T47D (cell line): Measurements from ENCODE around the gene LCNL1.

Experiments
- DNase-seq, 2 experiments: peaks; one replicate each; pipeline versions ENCODE4 v3.0.0 to v3.0.0-alpha.2; 2011 to 2012; ENCODE audit warnings: low read depth in 1 of 2, low spot score in 1 of 2
- JUND ChIP-seq: IDR thresholded peaks from 2 replicates; pipeline ENCODE4 v1.6.1; 2012; ENCODE audit warnings: low read depth
- in situ Hi-C: cut with HindIII; loops from 2 replicates; pipeline ENCODE4 v1.10.0; 2016; ENCODE audit warnings: low sequenced_read_pairs, low pct_unique_long_range_greater_than_20kb

Gene LCNL1

DNA sequence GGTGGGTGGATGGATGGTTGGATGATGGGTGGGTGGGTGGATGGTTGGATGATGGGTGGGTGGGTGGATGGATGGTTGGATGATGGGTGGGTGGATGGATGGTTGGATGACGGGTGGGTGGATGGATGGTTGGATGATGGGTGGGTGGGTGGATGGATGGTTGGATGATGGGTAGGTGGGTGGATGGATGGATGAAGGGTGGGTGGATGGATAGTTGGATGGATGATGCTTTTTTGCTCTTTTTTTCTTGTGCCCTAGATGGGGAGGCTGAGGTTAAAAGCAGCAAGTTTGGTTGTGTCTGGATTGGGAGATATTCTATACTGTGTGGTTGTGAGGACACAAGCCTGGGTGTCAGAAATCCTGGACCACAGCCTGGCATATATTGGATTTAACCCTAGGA, 25.3 kb upstream of the LCNL1 start:
- DNase-seq = no peak
- TF ChIP-seq JUND = no peak
- in situ Hi-C loops = no loop called here

DNA sequence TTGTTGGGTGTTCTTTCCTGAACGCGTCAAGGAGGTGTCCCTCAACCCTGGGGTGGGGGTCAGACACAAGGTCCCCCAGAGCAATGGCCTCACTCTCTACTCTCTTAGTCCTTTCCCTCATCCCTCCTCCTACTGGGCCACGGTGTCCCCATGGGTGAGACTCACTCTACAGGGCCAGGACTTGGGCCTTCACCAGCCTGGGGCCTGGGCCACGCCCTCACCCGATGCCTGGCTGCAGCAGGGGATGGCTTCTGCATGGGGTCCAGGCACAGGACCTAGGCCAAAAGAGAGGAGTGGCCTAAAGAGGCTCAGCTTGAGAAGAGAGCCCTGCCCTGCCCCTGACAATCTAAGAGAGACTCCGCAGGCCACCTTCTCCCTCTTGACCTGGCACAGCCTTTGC, 24.9 kb upstream of the LCNL1 start:
- DNase-seq = no peak
- TF ChIP-seq JUND = no peak
- in situ Hi-C loops = no loop called here

DNA sequence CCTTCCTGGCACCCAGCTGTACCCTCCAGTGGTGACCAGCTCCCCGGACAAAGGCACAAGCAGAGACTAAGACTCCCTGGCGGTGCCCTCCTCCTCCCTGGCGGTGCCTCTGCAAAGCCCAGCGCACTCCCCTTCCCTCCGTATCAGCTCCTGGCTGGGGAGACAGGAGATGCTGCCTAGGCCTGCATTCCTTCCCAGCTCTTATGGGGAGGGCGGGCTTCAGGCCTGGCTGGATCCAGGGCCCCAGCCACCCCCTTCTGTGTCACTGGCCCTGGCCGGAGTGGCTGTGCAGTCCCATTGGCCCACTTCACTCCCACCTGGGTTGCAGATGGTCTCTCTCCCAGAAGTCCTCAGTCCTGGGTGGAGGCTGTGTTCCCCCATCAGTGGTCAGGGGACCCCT, 24.3 kb upstream of the LCNL1 start:
- no peak for TF ChIP-seq JUND
- in situ Hi-C loops = no loop called here
- no peak for DNase-seq

DNA sequence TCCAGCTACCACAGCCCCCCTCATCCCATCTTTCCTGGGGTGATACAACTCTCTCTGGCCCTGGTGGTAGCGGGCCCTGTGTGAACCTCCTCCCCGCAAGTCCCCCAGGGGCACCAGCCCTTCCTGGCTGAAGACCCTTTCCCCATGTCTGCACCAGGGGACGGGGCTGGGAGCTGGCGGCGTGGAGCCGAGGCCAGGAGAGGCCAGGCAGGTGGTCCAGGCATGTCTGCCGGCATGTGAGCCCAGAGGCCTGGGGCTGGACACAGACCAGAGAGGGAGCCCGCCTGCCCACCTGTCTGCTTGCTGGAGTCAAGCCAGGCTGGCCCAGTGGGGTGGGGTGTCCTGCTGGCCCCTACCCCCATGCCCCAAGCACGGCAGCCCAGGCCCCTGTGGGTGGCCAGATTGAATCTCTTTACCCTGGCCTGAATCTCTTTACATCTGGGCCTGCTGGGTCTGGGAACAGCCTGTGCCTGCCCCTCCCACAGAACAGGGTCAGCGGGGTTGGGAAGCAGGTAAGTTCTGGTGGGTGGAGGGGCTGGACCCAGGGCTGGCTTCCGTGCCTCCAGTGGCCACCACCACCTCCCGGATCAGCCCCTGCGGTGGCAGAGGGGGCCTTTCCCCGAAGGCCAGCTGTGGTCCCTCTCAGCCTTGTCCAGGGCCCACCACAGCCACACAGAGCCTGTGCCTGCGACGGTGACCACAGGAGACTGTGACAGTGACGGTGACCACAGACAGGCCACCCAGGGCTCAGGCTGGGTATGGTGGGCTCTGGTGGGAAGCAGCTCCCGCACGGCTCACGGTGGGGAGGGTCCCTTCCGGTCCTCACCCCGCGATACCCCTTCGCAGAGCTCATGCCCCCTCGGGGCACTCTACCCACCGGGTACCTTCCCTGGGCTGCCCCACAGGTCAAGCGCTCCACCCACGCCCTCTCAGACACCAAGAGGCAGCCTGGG, 23.6 kb upstream of the LCNL1 start:
- no peak for DNase-seq
- in situ Hi-C loops = no loop called here
- no peak for TF ChIP-seq JUND

DNA sequence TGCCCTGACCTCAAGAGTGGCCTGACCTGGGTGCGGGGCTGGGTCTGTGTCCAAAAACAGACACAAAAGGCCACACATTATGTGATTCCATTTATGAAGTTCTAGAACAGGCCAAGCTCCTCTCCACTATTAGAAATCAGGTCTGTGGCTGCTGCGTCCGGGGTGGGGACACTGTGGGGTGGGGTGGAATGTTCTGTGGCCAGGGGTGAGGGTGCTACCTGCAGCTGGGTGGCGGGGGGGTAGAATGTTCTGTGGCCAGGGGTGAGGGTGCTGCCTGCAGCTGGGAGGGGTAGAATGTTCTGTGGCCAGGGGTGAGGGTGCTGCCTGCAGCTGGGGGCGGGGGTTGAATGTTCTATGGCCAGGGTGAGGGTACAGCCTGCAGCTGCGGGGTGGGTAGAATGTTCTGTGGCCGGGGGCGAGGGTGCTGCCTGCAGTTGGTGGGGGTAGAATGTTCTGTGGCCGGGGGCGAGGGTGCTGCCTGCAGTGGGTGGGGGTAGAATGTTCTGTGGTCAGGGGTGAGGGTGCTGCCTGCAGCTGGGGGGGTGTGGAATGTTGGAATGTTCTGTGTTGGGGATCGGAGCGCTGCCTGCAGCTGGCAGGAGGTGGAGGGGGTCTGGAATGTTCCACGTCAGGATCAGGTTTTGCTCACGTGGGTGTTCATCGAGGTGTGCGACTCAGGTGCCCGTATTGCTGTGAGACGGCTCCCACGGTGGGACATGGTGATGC, 22.4 kb upstream of the LCNL1 start:
- in situ Hi-C loops = no loop called here
- TF ChIP-seq JUND = no peak
- no peak for DNase-seq

DNA sequence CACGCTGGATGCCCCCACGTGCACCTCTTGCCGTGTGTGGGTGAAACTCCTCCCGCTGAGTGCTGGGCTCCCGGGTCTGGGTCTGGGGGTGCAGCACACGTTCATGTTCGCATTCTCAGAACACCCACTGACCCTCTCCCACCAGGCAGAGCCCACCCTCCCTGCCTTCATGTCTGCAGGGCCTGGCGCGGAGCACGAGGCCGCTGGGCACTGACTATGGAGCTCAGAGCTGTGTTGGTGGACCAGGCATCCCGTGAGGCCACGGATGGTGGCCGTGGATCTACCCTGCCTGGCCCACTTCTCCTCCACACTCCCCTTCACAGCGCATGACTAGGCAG, 21.9 kb upstream of the LCNL1 start:
- in situ Hi-C loops = no loop called here
- no peak for DNase-seq
- TF ChIP-seq JUND = no peak

DNA sequence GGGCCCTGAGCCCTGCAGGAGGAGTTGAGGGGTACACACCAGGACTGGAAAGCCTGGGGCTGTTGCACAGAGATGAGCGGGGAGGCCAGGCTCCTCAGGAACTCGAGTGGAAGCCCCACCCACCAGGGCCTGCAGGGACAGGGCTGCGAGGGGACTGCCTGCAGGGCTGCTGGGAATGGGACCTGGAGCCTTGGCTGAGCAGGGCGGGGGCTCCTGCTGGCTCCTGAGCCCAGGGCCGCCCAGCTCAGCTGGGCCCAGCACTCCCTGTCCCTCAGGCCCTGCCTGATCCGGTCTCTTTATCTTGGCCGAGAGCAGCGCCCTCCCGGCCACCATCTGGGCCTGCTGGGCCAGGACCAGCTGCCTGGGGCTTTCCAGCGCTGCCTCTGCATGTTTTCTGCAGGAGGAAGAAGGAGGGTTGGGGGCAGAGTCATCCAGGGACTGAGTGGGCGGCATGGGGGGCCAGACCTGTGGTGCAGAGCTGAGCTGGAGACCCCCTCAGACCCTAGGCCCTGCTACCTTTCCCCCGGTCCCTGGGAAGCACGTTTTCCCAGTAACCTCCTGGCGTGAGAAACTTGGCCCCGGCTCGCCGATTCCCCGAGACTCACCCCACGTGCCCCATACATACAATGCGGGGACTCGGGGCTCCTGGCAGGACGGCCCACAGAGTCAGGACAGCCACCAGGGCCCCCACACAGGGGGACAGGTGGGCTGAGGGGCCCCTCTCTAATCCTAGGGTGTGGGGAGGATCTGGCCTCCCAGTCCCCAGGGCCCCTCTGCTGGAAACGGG, 21.3 kb upstream of the LCNL1 start:
- no peak for DNase-seq

DNA sequence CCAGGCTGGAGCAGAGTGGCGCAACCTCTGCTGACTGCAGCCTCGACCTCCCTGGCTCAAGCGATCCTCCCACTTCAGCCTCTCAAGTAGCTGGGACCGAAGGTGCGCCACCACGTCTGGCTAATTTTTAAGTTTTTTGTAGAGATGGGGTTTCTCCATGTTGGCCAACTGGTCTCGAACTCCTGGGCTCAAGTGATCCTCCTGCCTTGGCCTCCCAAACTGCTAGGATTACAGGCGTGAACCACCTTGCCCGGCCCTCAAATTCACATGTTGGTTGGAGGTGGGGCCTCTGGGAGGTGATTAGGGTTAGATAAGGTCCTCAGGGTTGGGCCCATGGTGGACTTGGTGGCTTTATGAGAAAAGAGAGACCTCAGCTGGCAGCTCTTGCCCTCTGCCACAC, 20.6 kb upstream of the LCNL1 start:
- in situ Hi-C loops = no loop called here

More for the DNA sequence above, 21.3 kb upstream of the LCNL1 start:
- TF ChIP-seq JUND = no peak
- in situ Hi-C loops = no loop called here

DNA sequence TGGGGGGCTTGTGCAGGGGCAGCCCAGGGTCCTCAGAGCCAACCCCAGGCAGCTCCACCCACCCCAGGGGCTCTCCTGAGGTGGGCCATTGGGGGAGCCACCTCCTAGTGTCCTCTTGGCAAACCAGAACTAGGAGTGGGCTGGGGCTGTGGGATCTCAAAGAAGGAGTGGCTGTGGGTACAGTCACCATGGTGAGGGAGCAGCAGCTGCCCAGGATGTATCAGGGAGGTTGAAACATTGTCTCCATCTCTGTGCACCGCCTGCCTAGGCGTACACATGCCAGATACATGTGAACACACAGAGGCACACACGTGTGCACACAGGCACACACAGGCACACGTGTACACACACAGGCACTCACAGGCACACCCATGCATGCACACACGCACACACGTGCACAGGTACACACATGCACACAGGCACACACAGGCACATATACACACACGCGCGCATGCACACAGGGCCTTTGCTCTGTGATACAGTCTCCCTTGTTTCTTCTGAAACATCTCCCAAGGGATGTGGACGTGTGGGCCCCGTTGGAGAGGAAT, 20.0 kb upstream of the LCNL1 start:
- DNase-seq = no peak
- no peak for TF ChIP-seq JUND
- in situ Hi-C loops = no loop called here

More for the DNA sequence above, 20.6 kb upstream of the LCNL1 start:
- DNase-seq = no peak
- no peak for TF ChIP-seq JUND

DNA sequence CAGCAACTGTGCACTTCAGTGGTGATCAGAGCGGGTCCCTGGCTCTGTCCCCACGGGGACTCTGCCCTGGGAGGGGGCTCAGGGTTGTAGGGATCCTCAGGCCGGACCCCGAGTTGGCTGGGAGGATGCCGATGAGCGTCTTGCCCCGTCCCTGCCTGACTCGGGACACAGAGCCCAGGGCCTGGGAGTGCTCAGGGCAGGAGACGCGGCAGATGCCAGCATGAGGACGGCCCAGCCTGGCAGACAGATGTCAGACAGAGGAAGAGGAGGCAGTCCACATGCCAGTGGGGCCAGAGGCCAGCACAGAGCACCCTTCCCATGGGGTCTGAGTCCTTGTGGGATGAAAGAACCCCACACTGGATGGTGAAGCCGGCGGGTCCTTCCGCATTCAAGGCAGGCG, 19.5 kb upstream of the LCNL1 start:
- in situ Hi-C loops = no loop called here
- no peak for TF ChIP-seq JUND
- no peak for DNase-seq

DNA sequence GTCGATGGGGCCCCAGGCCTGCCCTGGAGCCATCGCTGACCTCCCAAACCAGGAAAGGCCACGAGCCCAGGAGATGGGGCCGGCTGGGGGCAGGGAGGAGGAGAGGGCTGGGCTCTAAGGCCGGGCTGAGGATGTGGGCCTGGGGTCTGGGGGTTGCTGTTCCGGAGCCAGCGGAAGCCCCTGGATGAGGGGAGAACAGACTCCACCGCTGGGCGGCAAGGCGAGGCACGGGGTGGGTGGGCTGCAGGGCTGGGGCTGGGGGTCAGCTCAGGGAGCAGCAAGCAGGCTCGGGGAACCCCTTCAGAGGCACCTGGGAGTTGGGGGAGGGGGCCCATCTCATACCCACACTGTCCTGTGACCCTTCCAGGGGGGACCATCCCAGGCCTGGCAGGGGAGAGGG, 19.0 kb upstream of the LCNL1 start:
- no peak for TF ChIP-seq JUND
- in situ Hi-C loops = no loop called here

DNA sequence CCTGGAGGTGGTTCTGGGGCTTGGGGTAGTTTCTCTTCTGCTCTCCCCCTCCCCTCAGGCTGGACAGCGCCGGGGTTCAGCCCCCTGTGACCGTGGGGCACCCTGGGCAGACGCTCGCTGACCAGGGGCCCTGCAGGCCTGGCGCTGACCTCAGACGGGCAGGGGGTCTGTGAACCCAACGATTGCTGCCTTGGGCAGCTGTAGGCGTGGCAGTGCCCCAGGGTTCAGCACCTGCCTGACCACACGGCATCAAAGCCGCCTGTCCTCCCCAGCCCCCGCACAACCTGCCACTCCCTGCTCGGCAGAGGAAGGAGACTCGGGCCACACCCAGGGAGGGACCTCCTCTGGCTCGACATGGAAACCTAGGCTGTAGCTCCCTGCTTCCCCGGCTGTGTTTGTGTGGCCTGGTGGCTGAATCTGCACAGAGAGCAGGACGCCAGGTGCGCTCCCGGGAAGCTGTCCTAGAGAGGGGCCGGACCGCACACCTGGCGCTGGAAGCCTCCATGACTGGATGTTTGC, 18.6 kb upstream of the LCNL1 start:
- in situ Hi-C loops = no loop called here
- no peak for DNase-seq
- TF ChIP-seq JUND = no peak

More for the DNA sequence above, 19.0 kb upstream of the LCNL1 start:
- DNase-seq = no peak
